GM12878 (cell line): ENCODE results near the gene RPL29. TPM values are rescaled to one million over a fixed set of nuclear protein-coding genes. Genes with fewer than 3 reads are reported as not detected.

Experiments
- ATAC-seq: fragments of 200-7000 bp; cut with Tn5 transposase; 3 replicates; pipeline ENCODE4 v1.9.1; 2020; ENCODE audit warnings: mild to moderate bottlenecking, moderate library complexity
- BruUV-seq: library from RNA; stranded (reverse); fragments of 400-500 nt; replicated peaks from 2 replicates; lab custom pipeline; 2021; lab: Mats Ljungman, UMichigan
- CTCF ChIA-PET: fragments of 300-600 bp; sonication (Branson Sonifier 250); formaldehyde crosslinking; extraction: SDS; loops from one replicate; lab custom pipeline; 2021; ENCODE audit warnings: inconsistent platforms; lab: Yijun Ruan, JAX
- POLR2A ChIA-PET: fragments of 350-600 bp; formaldehyde crosslinking; extraction: SDS; loops from one replicate; lab custom pipeline; 2021; ENCODE audit warnings: inconsistent platforms; lab: Charles Lee
- RAD21 ChIA-PET: fragments of 300-600 bp; sonication (Branson Sonifier 250); formaldehyde crosslinking; loops from one replicate; lab custom pipeline; 2023; ENCODE audit warnings: antibody characterized with exemption; ENCODE audit not compliant: unreplicated experiment; lab: Charles Lee
- SMC1A ChIA-PET: fragments of 300-600 bp; sonication (Branson Sonifier 250); formaldehyde crosslinking; loops from one replicate; lab custom pipeline; 2023; ENCODE audit not compliant: unreplicated experiment, uncharacterized antibody; lab: Charles Lee
- DNase-seq: peaks from one replicate; pipeline ENCODE4 v3.0.0-alpha.2; 2011; ENCODE audit warnings: low read depth, low spot score
- FAIRE-seq: peaks from 3 replicates; lab custom pipeline; 2011; peaks lifted over from hg19 to GRCh38; lab: Jason Lieb, UNC
- H2AFZ ChIP-seq: 2 replicates; pipeline ENCODE4 v1.6.0; 2011; ENCODE audit warnings: low read depth, low read length, control low read depth; ENCODE audit not compliant: control insufficient read depth
- H3K27ac ChIP-seq: 2 replicates; pipeline ENCODE4 v1.5.1; 2011; ENCODE audit warnings: control low read depth; ENCODE audit not compliant: control insufficient read depth, insufficient read depth
- H3K27me3 ChIP-seq, 2 experiments: replicated peaks in 1 of 2; 2 replicates each; pipeline versions ENCODE4 v1.6.0 to v1.6.1; 2011; ENCODE audit warnings: low read length in 1 of 2; ENCODE audit not compliant: control insufficient read depth in 2 of 2, insufficient read depth in 2 of 2
- H3K36me3 ChIP-seq, 2 experiments: 2 replicates each; pipeline ENCODE4 v1.5.1; 2011; ENCODE audit warnings: low read length in 1 of 2; ENCODE audit not compliant: control insufficient read depth in 2 of 2, insufficient read depth in 2 of 2
- H3K4me1 ChIP-seq: 2 replicates; pipeline ENCODE4 v1.6.1; 2011; ENCODE audit warnings: mild to moderate bottlenecking, low read length, moderate library complexity, mixed read lengths; ENCODE audit not compliant: control insufficient read depth, insufficient read depth
- H3K4me2 ChIP-seq: 2 replicates; pipeline ENCODE4 v1.6.0; 2011; ENCODE audit warnings: control low read depth; ENCODE audit not compliant: control insufficient read depth, insufficient read depth
- H3K4me3 ChIP-seq: fragments of 200-600 bp; sonication (generic); 2 replicates; pipeline ENCODE4 v1.5.1; 2016
- H3K79me2 ChIP-seq: 2 replicates; pipeline ENCODE4 v1.6.0; 2011; ENCODE audit warnings: low read length; ENCODE audit not compliant: control insufficient read depth, insufficient read depth
- H3K9ac ChIP-seq: 2 replicates; pipeline ENCODE4 v1.8.0; 2011; ENCODE audit warnings: low read length, control low read depth, mixed read lengths; ENCODE audit not compliant: control insufficient read depth, insufficient read depth
- H3K9me3 ChIP-seq: replicated peaks from 3 replicates; pipeline ENCODE4 v1.5.1; 2011; ENCODE audit warnings: mild to moderate bottlenecking, low read length; ENCODE audit not compliant: control insufficient read depth, insufficient read depth
- H4K20me1 ChIP-seq: 2 replicates; pipeline ENCODE4 v1.6.0; 2011; ENCODE audit not compliant: control insufficient read depth, insufficient read depth
- BCLAF1 ChIP-seq: fragments of 450-650 bp; IDR thresholded peaks from 2 replicates; pipeline ENCODE4 v1.6.1; 2017; ENCODE audit warnings: antibody characterized with exemption, mild to moderate bottlenecking, moderate library complexity
- CBX3 ChIP-seq: fragments of 200-600 bp; sonication (generic); IDR thresholded peaks from 2 replicates; pipeline ENCODE4 v1.6.1; 2016; ENCODE audit warnings: low read depth, borderline replicate concordance
- ELK1 ChIP-seq: IDR thresholded peaks from 2 replicates; pipeline ENCODE4 v1.6.1; 2012; ENCODE audit warnings: low read depth, low read length, improper control_type of control experiment
- NR2F1 ChIP-seq: fragments of 450-650 bp; conservative IDR thresholded peaks from 2 replicates; pipeline ENCODE4 v1.6.1; 2017; ENCODE audit warnings: mild to moderate bottlenecking
- PAX8 ChIP-seq: fragments of 450-650 bp; IDR thresholded peaks from 2 replicates; pipeline ENCODE4 v1.6.1; 2017; ENCODE audit warnings: mild to moderate bottlenecking, moderate library complexity
- USF2 ChIP-seq: IDR thresholded peaks from 2 replicates; pipeline ENCODE4 v1.6.1; 2011; ENCODE audit warnings: low read depth, low read length, improper control_type of control experiment, borderline replicate concordance
- ZBTB4 ChIP-seq: fragments of 450-650 bp; formaldehyde crosslinking; IDR thresholded peaks from 2 replicates; pipeline ENCODE4 v1.4.0; 2022; ENCODE audit warnings: mild to moderate bottlenecking, moderate library complexity
- ZBTB40 ChIP-seq: fragments of 450-650 bp; IDR thresholded peaks from 2 replicates; pipeline ENCODE4 v1.6.1; 2016; ENCODE audit warnings: mild to moderate bottlenecking, moderate library complexity, borderline replicate concordance
- ZNF384 ChIP-seq: IDR thresholded peaks from 2 replicates; pipeline ENCODE4 v1.6.1; 2012; ENCODE audit warnings: low read depth, mild to moderate bottlenecking, low read length, improper control_type of control experiment, borderline replicate concordance
- WGBS: methylation state at CpG from one replicate; pipeline ENCODE4 v1.1.6; 2016; ENCODE audit warnings: low lambda C conversion rate; ENCODE audit not compliant: insufficient replicate concordance, insufficient coverage; ENCODE audit errors: missing lambda C conversion rate; 5-methylcytosine and 5-hydroxymethylcytosine counted together
- in situ Hi-C: fragments of 300-500 bp; cut with MboI; formaldehyde crosslinking; loops from 9 replicates; pipeline ENCODE4 v1.14.3; 2018; ENCODE audit warnings: mixed read lengths
- intact Hi-C: fragments of 100-400 bp; cut with micrococcal nuclease; formaldehyde crosslinking; loops from one replicate; pipeline ENCODE4 v1.14.2; 2022; ENCODE audit not compliant: unreplicated experiment
- polyA plus RNA-seq, 11 experiments: library from polyadenylated mRNA; depleted of rRNA in 4 of 11; unstranded in 6 of 11; stranded (reverse) in 5 of 11; fragments of >200 nt; fragmentation: Nextera tagmentation in 4 of 11; fragmentation: Illumina TruSeq in 1 of 11; extraction: Ambion mirVana in 4 of 11; extraction: Trizol in 1 of 11; gene quantifications; 1 replicate in 1 of 11; 2 replicates in 10 of 11; pipeline versions ENCODE4 v1.2.1 to v1.2.3, GENCODE V29; 2011 to 2016; ENCODE audit warnings: inconsistent platforms in 2 of 11, missing spikeins in 2 of 11, low read depth in 1 of 11
- total RNA-seq, 4 experiments: library from RNA; depleted of rRNA in 3 of 4; stranded (reverse); fragments of >200 nt in 3 of 4; fragmentation: Illumina TruSeq in 1 of 4; extraction: Trizol in 1 of 4; gene quantifications; 2 replicates each; pipeline versions ENCODE4 v1.2.1 to v1.2.3, GENCODE V29; 2013 to 2021

Gene RPL29
- total and polyA plus RNA-seq, 10 of the 15 experiments (the other 5 are each of a cell fraction or from before 2014, with no cell fraction given), result 1,053 to 2,477 (median 1,657) TPM

- SMC1A ChIA-PET, result interaction anchor here (0.6 to 3.3 kb wide), 2 partner anchors 9 to 11 kb away, joined by 3 to 16 read pairs; no protein-coding TSS in a partner anchor
- Histone ChIP-seq H3K79me2 (no peaks in the 10 kb centered on the region), H3K9ac (no peak overlapping the region), H2AFZ (no peak overlapping the region), H3K27me3 (no peaks in the 10 kb centered on the region), H3K36me3 (no peaks in the 10 kb centered on the region), H3K9me3 (no peaks in the 10 kb centered on the region; the same call in 2 of the 3 replicates), H3K4me2 (no peak overlapping the region), H3K4me3 (no peak overlapping the region), H4K20me1 (no peaks in the 10 kb centered on the region), H3K4me1 (peaks cover 7% of the 10 kb centered on the region; the same call in 1 of the 2 replicates), H3K27ac (no peak overlapping the region)
- ATAC-seq (no peak), DNase-seq (no peak), FAIRE-seq (no peak)
- BruUV-seq, result no TSS peak
- in situ Hi-C loops (no loop called here), intact Hi-C loops (no loop called here)
- WGBS, result 58% methylated on average over 3 of the region's 3 CpGs
- CTCF ChIA-PET, result interaction anchor here (0.9 to 4.6 kb wide), 3 partner anchors 18 to 88 kb away, joined by 4 to 44 read pairs (median 41); no protein-coding TSS in a partner anchor
- RAD21 ChIA-PET, result interaction anchor here (4.5 kb wide), 1 partner anchor 19 kb away, joined by 48 read pairs; no protein-coding TSS in a partner anchor
- POLR2A ChIA-PET, result interaction anchor here (0.7 to 1.0 kb wide), 2 partner anchors 11 to 19 kb away, joined by 3 read pairs; no protein-coding TSS in a partner anchor
- TF ChIP-seq CBX3 (no peak), NR2F1 (no peak), ZBTB4 (CRISPR knock-in tag) (no peak), USF2 (no peak), PAX8 (no peak), ELK1 (no peak), ZBTB40 (no peak), ZNF384 (no peak), BCLAF1 (no peak)
Observed at GRCh38 chr3:52034651-52035050, 39.0 kb upstream of the RPL29 start.
